Epithelial cell of esophagus (primary cell): ENCODE measurements around the gene TXNRD2.

Experiments used
- DNase-seq: peaks from one replicate; pipeline ENCODE4 v3.0.0; 2010; ENCODE audit warnings: low read depth
- H3K4me3 ChIP-seq: 2 replicates; pipeline ENCODE4 v1.5.1; 2011; ENCODE audit warnings: mild to moderate bottlenecking, low read length, control low read depth
- TF ChIP-seq, protein P1 (sequence below): IDR thresholded peaks from 2 replicates; pipeline ENCODE4 v1.5.1; 2011; ENCODE audit warnings: low read depth, mild to moderate bottlenecking, low read length, control low read depth, inconsistent platforms; ENCODE audit not compliant: insufficient read depth; ENCODE audit errors: missing control alignments

Gene TXNRD2

DNA sequence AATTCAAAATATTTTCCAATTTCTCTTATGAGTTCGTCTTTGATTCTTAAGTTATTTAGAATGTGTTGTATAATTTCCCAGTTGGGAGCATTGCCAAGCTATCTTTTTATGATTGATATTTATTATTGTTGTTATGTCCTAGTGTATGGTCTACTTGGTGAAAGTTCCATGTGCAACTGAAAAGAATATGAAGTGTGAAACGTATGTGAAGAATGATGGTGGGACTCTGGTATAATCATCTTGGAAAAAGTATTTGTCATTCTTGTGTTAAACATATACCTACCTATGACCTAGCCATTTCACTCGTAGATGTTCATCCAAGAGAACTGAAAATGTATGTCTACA lies 75.0 kb downstream of the TXNRD2 start:
- no peak overlapping the region for H3K4me3 ChIP-seq
- TF ChIP-seq, protein P1, sequence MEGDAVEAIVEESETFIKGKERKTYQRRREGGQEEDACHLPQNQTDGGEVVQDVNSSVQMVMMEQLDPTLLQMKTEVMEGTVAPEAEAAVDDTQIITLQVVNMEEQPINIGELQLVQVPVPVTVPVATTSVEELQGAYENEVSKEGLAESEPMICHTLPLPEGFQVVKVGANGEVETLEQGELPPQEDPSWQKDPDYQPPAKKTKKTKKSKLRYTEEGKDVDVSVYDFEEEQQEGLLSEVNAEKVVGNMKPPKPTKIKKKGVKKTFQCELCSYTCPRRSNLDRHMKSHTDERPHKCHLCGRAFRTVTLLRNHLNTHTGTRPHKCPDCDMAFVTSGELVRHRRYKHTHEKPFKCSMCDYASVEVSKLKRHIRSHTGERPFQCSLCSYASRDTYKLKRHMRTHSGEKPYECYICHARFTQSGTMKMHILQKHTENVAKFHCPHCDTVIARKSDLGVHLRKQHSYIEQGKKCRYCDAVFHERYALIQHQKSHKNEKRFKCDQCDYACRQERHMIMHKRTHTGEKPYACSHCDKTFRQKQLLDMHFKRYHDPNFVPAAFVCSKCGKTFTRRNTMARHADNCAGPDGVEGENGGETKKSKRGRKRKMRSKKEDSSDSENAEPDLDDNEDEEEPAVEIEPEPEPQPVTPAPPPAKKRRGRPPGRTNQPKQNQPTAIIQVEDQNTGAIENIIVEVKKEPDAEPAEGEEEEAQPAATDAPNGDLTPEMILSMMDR, result no peak
- DNase-seq, result no peak

- TF ChIP-seq, protein P1, result no peak
- no peak for DNase-seq
- H3K4me3 ChIP-seq, result no peak overlapping the region
Measured at GRCh38 chr22:19865141-19865829, 76.3 kb downstream of the TXNRD2 start.

DNA sequence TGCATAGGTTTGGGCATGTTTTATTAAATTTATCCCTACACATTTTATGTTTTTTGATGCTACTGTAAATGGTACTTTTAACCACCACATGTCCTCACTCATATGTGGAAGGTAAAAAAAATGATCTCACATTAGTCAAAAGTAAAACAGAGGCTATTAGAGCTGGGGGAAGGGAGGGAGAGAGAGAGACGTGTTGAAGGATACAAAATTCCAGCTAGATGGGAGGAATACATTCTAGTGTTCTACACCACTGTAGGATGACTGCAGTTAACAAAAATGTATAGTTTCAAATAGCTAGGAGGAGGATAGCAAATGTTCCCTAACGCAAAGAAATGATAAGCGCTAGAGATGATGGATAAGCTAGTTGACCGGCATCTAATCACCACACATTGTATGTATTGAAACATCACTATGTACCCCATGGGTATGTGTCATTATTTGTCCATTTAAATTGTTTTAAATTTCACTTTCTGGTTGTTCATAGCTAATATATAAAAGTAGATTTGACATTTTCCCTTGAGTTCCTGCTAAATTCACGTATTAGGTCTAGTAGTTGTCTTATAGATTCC lies 77.0 kb downstream of the TXNRD2 start:
- DNase-seq, result no peak
- TF ChIP-seq, protein P1, result no peak
- H3K4me3 ChIP-seq, result no peak overlapping the region

DNA sequence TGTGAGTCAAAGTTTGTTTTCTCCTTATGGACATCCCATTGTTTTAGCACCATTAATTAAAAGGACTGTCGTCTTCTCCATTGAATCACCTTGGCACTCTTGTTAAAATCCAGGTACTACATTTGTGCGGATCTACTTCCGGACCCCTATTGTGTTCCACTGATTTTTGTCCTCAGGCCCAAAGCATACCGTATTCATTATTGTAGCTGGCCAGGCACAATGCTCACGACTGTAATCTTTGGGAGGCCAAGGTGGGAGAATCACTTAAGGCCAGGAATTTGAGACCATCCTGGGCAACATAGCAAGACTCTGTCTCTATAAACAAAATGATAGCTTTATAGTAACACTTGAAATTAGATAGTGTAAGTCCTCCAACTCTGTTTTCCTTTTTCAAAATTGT lies 78.0 kb downstream of the TXNRD2 start:
- TF ChIP-seq, protein P1, result no peak
- DNase-seq, result no peak
- H3K4me3 ChIP-seq, result no peak overlapping the region

DNA sequence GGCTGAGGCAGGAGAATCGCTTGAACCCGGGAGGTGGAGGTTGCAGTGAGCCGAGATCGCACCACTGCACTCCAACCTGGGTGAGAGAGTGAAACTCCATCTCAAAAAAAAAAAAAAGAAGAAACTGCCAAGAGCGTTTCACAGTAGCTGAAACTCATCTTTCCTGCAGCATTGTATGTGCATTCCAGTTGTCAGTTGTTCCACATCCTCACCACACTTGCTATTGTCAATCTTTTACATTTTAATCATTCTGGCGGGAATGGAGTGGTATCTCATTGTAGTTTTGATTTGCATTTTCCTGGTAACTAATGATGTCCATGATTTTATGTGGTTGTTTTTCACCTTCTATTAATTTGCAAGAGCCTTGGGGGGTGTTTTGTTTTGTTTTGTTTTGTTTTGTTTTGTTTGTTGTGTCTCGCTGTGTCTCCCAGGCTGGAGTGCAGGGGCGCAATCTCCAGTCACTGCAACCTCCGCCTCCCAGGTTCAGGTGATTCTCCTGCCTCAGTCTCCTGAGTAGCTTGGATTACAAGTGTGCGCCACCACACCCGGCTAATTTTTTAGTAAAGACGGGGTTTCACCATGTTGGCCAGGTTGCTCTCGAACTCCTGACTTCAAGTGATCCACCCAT lies 78.9 kb downstream of the TXNRD2 start:
- DNase-seq, result no peak

GRCh38 chr22:19859861-19860510 lies 81.6 kb downstream of the TXNRD2 start:
- no peak overlapping the region for H3K4me3 ChIP-seq
- DNase-seq, result no peak
- TF ChIP-seq, protein P1, result no peak

More for the DNA sequence above, 78.9 kb downstream of the TXNRD2 start:
- TF ChIP-seq, protein P1, result no peak
- no peak overlapping the region for H3K4me3 ChIP-seq
